ENCODE measurements around the gene BRD3.

BRD3 gene

DNA sequence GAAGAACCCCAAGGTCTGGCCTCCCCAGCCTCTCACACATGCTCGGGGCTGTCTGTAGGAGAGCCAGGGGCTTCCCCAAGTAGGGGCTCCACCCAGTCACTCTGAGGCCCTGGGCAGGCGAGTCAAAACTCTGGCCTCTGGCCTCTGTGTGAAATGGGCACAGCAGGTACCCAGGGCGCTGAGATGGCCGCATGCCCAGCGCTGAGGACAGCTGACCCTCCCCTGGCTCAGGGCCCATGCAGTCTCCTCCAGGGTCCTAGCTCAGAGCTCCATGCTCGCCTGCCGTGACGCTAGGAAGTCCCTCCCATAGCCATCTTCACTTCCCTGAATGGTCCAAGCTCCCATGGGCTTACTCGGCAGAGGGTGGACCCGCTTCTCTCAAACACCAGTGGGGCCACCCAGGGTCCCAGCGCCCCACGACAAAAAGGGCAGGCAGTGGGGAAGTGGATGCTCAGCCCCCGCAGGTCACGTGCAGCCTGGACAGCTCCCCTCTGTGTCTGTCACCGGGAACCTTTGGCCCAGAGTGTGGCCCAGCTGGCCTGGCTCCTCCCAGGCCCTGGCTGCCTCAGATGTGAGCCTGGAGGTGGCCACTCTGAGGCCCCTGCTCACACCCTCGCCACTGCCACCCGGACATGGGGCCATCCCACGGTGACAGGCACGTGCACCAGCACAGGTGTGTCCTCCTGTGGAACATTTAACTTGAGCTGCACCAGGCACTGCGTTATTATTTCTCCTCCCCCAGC lies 63.5 kb downstream of the BRD3 start:
- DNase-seq (ENCODE audit: low read depth), result no peak
- H3K4me3 ChIP-seq (replicated peaks; ENCODE audit: low read depth, low read length), result no peak overlapping the region
- TF ChIP-seq, protein P1, sequence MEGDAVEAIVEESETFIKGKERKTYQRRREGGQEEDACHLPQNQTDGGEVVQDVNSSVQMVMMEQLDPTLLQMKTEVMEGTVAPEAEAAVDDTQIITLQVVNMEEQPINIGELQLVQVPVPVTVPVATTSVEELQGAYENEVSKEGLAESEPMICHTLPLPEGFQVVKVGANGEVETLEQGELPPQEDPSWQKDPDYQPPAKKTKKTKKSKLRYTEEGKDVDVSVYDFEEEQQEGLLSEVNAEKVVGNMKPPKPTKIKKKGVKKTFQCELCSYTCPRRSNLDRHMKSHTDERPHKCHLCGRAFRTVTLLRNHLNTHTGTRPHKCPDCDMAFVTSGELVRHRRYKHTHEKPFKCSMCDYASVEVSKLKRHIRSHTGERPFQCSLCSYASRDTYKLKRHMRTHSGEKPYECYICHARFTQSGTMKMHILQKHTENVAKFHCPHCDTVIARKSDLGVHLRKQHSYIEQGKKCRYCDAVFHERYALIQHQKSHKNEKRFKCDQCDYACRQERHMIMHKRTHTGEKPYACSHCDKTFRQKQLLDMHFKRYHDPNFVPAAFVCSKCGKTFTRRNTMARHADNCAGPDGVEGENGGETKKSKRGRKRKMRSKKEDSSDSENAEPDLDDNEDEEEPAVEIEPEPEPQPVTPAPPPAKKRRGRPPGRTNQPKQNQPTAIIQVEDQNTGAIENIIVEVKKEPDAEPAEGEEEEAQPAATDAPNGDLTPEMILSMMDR (IDR thresholded peaks at IDR 0.05; ENCODE audit: low read length, missing control alignments), result no peak

DNA sequence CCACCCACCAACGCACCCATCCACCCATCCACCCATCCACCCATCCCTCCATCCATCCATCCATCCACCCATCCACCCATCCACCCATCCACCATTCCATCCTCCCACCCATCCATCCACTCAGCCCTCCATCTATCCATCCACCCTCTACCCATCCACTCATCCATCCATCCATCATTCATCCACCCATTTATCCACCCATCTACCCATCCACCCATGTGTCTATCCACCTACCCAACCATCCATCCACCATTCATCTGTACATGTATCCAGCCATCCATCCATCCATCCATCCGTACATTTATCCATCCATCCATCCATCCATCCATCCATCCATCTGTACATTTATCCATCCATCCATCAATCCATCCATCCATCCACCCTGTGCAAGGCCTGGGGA lies 64.6 kb downstream of the BRD3 start:
- TF ChIP-seq, protein P1 (IDR thresholded peaks at IDR 0.05; ENCODE audit: low read length, missing control alignments), result no peak
- H3K4me3 ChIP-seq (replicated peaks; ENCODE audit: low read depth, low read length), result no peak overlapping the region
- no peak for DNase-seq (ENCODE audit: low read depth)

DNA sequence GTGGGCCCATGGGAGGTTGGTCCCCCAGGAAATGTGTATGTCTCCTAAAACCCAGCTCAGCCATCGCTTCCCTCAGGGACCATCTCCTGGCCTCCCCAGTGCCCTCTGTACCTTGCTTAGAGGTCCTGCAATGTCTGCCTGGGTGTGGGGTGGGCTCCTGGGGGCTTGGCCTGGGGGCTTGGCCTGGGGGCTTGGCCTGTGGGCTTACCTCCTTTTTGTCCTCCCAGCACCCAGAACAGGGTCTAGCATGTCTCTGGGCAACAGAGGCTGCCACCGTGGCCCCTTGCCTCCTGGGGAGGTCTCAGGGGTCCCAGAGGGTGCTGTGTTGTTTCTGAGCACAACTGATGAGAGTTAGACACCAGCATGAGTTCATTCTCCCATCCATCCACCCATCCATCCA lies 65.0 kb downstream of the BRD3 start:
- H3K4me3 ChIP-seq (replicated peaks; ENCODE audit: low read depth, low read length), result no peak overlapping the region
- TF ChIP-seq, protein P1 (IDR thresholded peaks at IDR 0.05; ENCODE audit: low read length, missing control alignments), result no peak
- no peak for DNase-seq (ENCODE audit: low read depth)

DNA sequence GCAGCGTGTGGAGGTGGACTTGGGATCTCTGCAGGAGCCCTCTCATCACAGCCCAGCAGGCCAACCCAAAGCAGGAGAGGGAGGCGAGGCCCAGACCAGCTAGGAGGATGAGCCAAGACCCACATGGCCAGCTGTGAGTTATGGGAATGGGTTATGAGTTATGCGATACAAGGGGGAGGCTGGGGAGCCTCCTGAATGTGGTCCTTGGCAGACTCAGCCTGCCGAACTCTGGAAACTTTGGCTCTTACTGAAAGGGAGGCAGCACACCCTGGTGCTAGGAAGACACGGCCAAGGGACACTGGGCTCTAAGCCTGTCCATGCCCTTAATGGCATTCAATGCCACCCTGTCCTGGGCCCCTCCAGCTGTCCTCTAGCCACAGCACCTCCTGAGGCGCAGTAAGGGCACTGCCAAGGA lies 68.0 kb downstream of the BRD3 start:
- DNase-seq (ENCODE audit: low read depth), result no peak
- no peak overlapping the region for H3K4me3 ChIP-seq (replicated peaks; ENCODE audit: low read depth, low read length)
- TF ChIP-seq, protein P1 (IDR thresholded peaks at IDR 0.05; ENCODE audit: low read length, missing control alignments), result no peak

DNA sequence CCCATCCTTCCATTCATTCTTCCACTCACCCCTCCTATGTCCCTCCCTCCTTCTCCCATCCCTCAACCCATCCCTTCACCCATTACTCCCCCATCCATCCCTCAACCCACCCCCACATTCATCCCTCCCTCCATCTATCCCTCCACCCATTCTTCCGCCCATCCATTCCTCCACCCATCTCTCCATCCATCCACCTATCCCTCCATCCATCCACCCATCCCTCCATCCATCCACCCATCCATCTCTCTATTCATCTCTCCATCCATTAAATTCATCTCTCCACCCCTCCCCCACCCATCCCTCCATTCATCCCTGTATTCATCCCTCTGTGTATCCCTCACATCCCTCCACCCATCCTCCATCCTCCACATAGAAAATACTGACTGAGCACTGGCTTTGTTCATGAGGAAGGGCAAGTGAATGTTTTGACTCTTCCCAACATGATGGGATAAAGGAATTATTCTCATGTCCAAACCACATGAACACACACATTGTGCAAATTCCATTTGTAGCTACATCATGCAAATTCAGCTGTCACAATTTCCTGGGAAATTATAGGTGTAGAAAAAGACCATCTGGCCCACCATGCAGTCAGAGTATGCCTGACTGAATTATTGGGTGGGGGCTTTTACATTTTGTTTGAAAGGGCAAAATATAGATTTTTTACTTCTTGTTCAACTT lies 68.8 kb downstream of the BRD3 start:
- peak; percentile 34 for DNase-seq (ENCODE audit: low read depth)
- TF ChIP-seq, protein P1 (IDR thresholded peaks at IDR 0.05; ENCODE audit: low read length, missing control alignments), result no peak
- no peak overlapping the region for H3K4me3 ChIP-seq (replicated peaks; ENCODE audit: low read depth, low read length)

DNA sequence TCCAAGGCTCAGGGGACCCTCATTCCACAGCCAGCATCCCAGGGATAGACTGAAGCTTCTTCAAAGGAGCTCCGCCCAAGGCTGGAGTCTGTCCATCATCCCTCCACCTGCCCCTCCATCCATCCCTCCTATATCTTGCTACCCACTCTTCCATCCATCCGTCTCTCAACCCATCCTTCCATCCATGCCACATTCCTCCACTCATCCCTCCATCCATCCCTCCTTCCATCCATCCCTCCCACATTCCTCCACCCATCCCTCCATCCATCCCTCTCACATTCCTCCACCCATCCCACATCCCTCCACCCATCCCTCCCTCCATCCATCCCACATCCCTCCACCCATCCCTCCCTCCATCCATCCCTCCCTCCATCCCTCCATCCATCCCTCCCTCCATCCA lies 70.2 kb downstream of the BRD3 start:
- TF ChIP-seq, protein P1 (IDR thresholded peaks at IDR 0.05; ENCODE audit: low read length, missing control alignments), result no peak
- DNase-seq (ENCODE audit: low read depth), result no peak
- H3K4me3 ChIP-seq (replicated peaks; ENCODE audit: low read depth, low read length), result no peak overlapping the region
